Effector memory CD4-positive, alpha-beta T cell (primary cell): Measurements from ENCODE around the gene IGF2BP2.

Source experiments
- DNase-seq, 3 donors: peaks; one replicate each; pipeline ENCODE4 v3.0.0-alpha.2; 2020
- H3K27ac ChIP-seq: 2 replicates; pipeline ENCODE4 v1.7.0; 2013; ENCODE audit warnings: mild to moderate bottlenecking, low read length, moderate library complexity; ENCODE audit not compliant: insufficient read depth, poor library complexity, severe bottlenecking
- H3K27me3 ChIP-seq: replicated peaks from 2 replicates; pipeline ENCODE4 v1.7.0; 2013; ENCODE audit warnings: mild to moderate bottlenecking, low read length; ENCODE audit not compliant: insufficient read depth, control insufficient read depth, poor library complexity, severe bottlenecking
- H3K36me3 ChIP-seq: 2 replicates; pipeline ENCODE4 v1.7.0; 2013; ENCODE audit warnings: mild to moderate bottlenecking, low read length, moderate library complexity; ENCODE audit not compliant: control insufficient read depth, insufficient read depth
- H3K4me1 ChIP-seq: 2 replicates; pipeline ENCODE4 v1.7.0; 2013; ENCODE audit warnings: low read length, mild to moderate bottlenecking; ENCODE audit not compliant: control insufficient read depth, insufficient read depth, poor library complexity, severe bottlenecking
- H3K4me3 ChIP-seq: 2 replicates; pipeline ENCODE4 v1.7.0; 2013; ENCODE audit warnings: low read length, low read depth, mild to moderate bottlenecking; ENCODE audit not compliant: insufficient read depth, poor library complexity, severe bottlenecking
- H3K9me3 ChIP-seq: 2 replicates; pipeline ENCODE4 v1.7.0; 2013; ENCODE audit warnings: mild to moderate bottlenecking, low read length, moderate library complexity; ENCODE audit not compliant: control insufficient read depth

Gene IGF2BP2

DNA sequence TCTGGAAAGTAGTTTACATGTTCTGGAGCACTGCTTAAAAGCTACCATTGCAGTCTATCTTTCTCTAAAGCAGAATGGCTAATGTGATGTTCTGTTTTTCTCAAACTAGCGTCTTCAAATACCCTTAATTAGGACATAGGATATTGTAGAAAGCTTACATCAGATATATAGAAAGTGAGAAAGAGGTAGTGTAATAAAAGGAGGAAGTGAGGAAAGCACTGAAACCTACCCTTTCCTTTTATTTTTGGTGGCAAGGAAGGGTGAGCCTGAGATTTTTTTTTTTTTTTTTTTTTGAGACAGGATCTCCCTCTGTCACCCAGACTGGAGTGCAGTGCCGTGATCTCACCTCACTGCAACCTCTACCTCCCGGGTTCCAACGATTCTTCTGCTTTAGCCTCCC is 229.3 kb downstream of the IGF2BP2 start:
- Histone ChIP-seq H3K4me3 (no peak overlapping the region), H3K36me3 (peaks cover 24% of the 10 kb centered on the region), H3K27me3 (no peaks in the 10 kb centered on the region), H3K4me1 (no peaks in the 10 kb centered on the region), H3K9me3 (no peaks in the 10 kb centered on the region), H3K27ac (no peak overlapping the region)
- no peak for DNase-seq

GRCh38 chr3:185594073-185594472 is 230.8 kb downstream of the IGF2BP2 start:
- no peaks in the 10 kb centered on the region for H3K27me3 ChIP-seq
- H3K9me3 ChIP-seq, result no peaks in the 10 kb centered on the region
- H3K4me1 ChIP-seq, result no peaks in the 10 kb centered on the region
- H3K4me3 ChIP-seq, result no peak overlapping the region
- peaks cover 17% of the 10 kb centered on the region for H3K36me3 ChIP-seq
- no peak for DNase-seq
- H3K27ac ChIP-seq, result no peak overlapping the region
